Calu3 (cell line): Measurements from ENCODE around the gene GSE1. TPM values are rescaled to one million over a fixed set of nuclear protein-coding genes. Genes with fewer than 3 reads are reported as not detected.

Source experiments
- BruUV-seq: library from RNA; stranded (reverse); fragments of 400-500 nt; replicated peaks from 2 replicates; lab custom pipeline; 2021; lab: Mats Ljungman, UMichigan
- CTCF ChIA-PET: fragments of 300-600 bp; sonication (Branson Sonifier 250); formaldehyde crosslinking; loops from one replicate; lab custom pipeline; 2022; ENCODE audit warnings: antibody characterized with exemption; lab: Charles Lee
- DNase-seq: peaks from one replicate; pipeline ENCODE4 v3.0.0; 2022
- H3K27ac Mint-ChIP-seq: one replicate; pipeline ENCODE4 v1.8.0; 2022; ENCODE audit warnings: mixed read lengths; ENCODE audit not compliant: unreplicated experiment
- H3K27me3 Mint-ChIP-seq: one replicate; pipeline ENCODE4 v1.8.0; 2022; ENCODE audit warnings: mixed read lengths; ENCODE audit not compliant: unreplicated experiment
- H3K36me3 Mint-ChIP-seq: one replicate; pipeline ENCODE4 v1.8.0; 2022; ENCODE audit warnings: mild to moderate bottlenecking, moderate library complexity, mixed read lengths; ENCODE audit not compliant: insufficient read depth, unreplicated experiment
- H3K4me1 Mint-ChIP-seq: one replicate; pipeline ENCODE4 v1.8.0; 2022; ENCODE audit warnings: mild to moderate bottlenecking, low read depth, mixed read lengths; ENCODE audit not compliant: unreplicated experiment
- H3K4me3 Mint-ChIP-seq: one replicate; pipeline ENCODE4 v1.8.0; 2022; ENCODE audit warnings: mild to moderate bottlenecking, low read depth, moderate library complexity, mixed read lengths; ENCODE audit not compliant: unreplicated experiment
- H3K9me3 Mint-ChIP-seq: one replicate; pipeline ENCODE4 v1.8.0; 2022; ENCODE audit warnings: low read depth, mixed read lengths; ENCODE audit not compliant: unreplicated experiment
- CTCF ChIP-seq: fragments of 200-600 bp; IDR thresholded peaks from one replicate; pipeline ENCODE4 v1.8.0; 2022; ENCODE audit warnings: antibody characterized with exemption; ENCODE audit not compliant: unreplicated experiment
- intact Hi-C: fragments of 100-400 bp; cut with micrococcal nuclease; formaldehyde crosslinking; loops from one replicate; pipeline ENCODE4 v1.10.0; 2022; ENCODE audit not compliant: unreplicated experiment
- total RNA-seq: library from RNA; stranded (reverse); gene quantifications from 2 replicates; pipeline ENCODE4 v1.2.3, GENCODE V29; 2022

Gene GSE1
- total RNA-seq, 1 experiment from 2014 or later = 45.3 TPM

- CTCF ChIA-PET = no interaction called here
- intact Hi-C loops = loop anchor here (10.0 kb wide), 1 partner anchor 316 kb away; no protein-coding TSS in a partner anchor
Measured at GRCh38 chr16:85710732-85711131, 97.6 kb downstream of the GSE1 start.

GRCh38 chr16:85711982-85712587 lies 99.0 kb downstream of the GSE1 start:
- H3K4me1 Mint-ChIP-seq = no peaks in the 10 kb centered on the region
- H3K9me3 Mint-ChIP-seq = no peaks in the 10 kb centered on the region
- DNase-seq = no peak
- H3K4me3 Mint-ChIP-seq = no peak overlapping the region
- no peak for TF ChIP-seq CTCF
- BruUV-seq = no TSS peak
- CTCF ChIA-PET = no interaction called here
- intact Hi-C loops = loop anchor here (10.0 kb wide), 1 partner anchor 317 kb away; no protein-coding TSS in a partner anchor
- H3K27ac Mint-ChIP-seq = no peak overlapping the region
- H3K36me3 Mint-ChIP-seq = no peaks in the 10 kb centered on the region
- H3K27me3 Mint-ChIP-seq = peaks cover 19% of the 10 kb centered on the region

More at GRCh38 chr16:85710732-85711131, 97.6 kb downstream of the GSE1 start:
- BruUV-seq = no TSS peak
- Mint-ChIP-seq H3K4me1 (no peaks in the 10 kb centered on the region), H3K4me3 (no peak overlapping the region), H3K27ac (no peak overlapping the region), H3K27me3 (peaks cover 9% of the 10 kb centered on the region), H3K9me3 (no peaks in the 10 kb centered on the region), H3K36me3 (no peaks in the 10 kb centered on the region)
- DNase-seq = no peak
- TF ChIP-seq CTCF = no peak

- intact Hi-C loops = loop anchor here (10.0 kb wide), 1 partner anchor 318 kb away; no protein-coding TSS in a partner anchor
- Mint-ChIP-seq H3K9me3 (no peaks in the 10 kb centered on the region), H3K27me3 (peaks cover 19% of the 10 kb centered on the region), H3K27ac (no peak overlapping the region), H3K4me1 (no peaks in the 10 kb centered on the region), H3K4me3 (no peak overlapping the region), H3K36me3 (no peaks in the 10 kb centered on the region)
- TF ChIP-seq CTCF = no peak
- CTCF ChIA-PET = no interaction called here
- no peak for DNase-seq
- BruUV-seq = no TSS peak
Measured at GRCh38 chr16:85712801-85713200, 99.7 kb downstream of the GSE1 start.

- CTCF ChIA-PET = interaction anchor here (0.8 kb wide), 1 partner anchor 275 kb away, joined by 10 read pairs; no protein-coding TSS in a partner anchor
- no peaks in the 10 kb centered on the region for H3K9me3 Mint-ChIP-seq
- no TSS peak for BruUV-seq
- no peaks in the 10 kb centered on the region for H3K4me1 Mint-ChIP-seq
- no peak overlapping the region for H3K4me3 Mint-ChIP-seq
- intact Hi-C loops = loop anchor here (10.0 kb wide), 1 partner anchor 321 kb away; no protein-coding TSS in a partner anchor
- H3K36me3 Mint-ChIP-seq = peaks cover 4% of the 10 kb centered on the region
- peaks cover 19% of the 10 kb centered on the region for H3K27me3 Mint-ChIP-seq
- no peak for TF ChIP-seq CTCF
- DNase-seq = no peak
- H3K27ac Mint-ChIP-seq = no peak overlapping the region
Measured at GRCh38 chr16:85715169-85716021, 102.3 kb downstream of the GSE1 start.
